ENCODE data around the gene ZACN.
"Not testable (repeated sequence)": the region's sequence is repeated elsewhere in the genome, so short reads cannot be mapped to it uniquely, and the experiment has no call there.

The ZACN gene

GRCh38 chr17:76078860-76079534 lies at the start of gene ZACN:
ZACN (plus strand) TSS chr17:76079182; CDS start chr17:76079265, 83 bp downstream.
- no peak for DNase-seq (ENCODE audit: low read depth in 2 of 2)

- no peak for DNase-seq (ENCODE audit: low read depth in 2 of 2)
Measured at GRCh38 chr17:76032073-76032779, 46.8 kb upstream of the ZACN start.

GRCh38 chr17:76032780-76033108 lies 46.2 kb upstream of the ZACN start:
- DNase-seq (ENCODE audit: low read depth in 2 of 2) = no peak

- DNase-seq (ENCODE audit: low read depth in 2 of 2) = no peak
Measured at GRCh38 chr17:76033139-76033538, 45.8 kb upstream of the ZACN start.

GRCh38 chr17:76034428-76035350 lies 44.3 kb upstream of the ZACN start:
- no peak for DNase-seq (ENCODE audit: low read depth in 2 of 2)

- no peak for DNase-seq (ENCODE audit: low read depth in 2 of 2)
Measured at GRCh38 chr17:76036497-76037261, 42.3 kb upstream of the ZACN start.

GRCh38 chr17:76038050-76038449 lies 40.9 kb upstream of the ZACN start:
- DNase-seq (ENCODE audit: low read depth in 2 of 2) = no peak

- DNase-seq (ENCODE audit: low read depth in 2 of 2) = no peak
Measured at GRCh38 chr17:76039121-76039520, 39.9 kb upstream of the ZACN start.

GRCh38 chr17:76040376-76040775 lies 38.6 kb upstream of the ZACN start:
- no peak for DNase-seq (ENCODE audit: low read depth in 2 of 2)

GRCh38 chr17:76042868-76043267 lies 36.1 kb upstream of the ZACN start:
- not testable (repeated sequence) for DNase-seq (ENCODE audit: low read depth in 2 of 2)

GRCh38 chr17:76044475-76045007 lies 34.4 kb upstream of the ZACN start:
- not testable (repeated sequence) for DNase-seq (ENCODE audit: low read depth in 2 of 2)

GRCh38 chr17:76046064-76046463 lies 32.9 kb upstream of the ZACN start:
- DNase-seq (ENCODE audit: low read depth in 2 of 2) = no peak

GRCh38 chr17:76048025-76048605 lies 30.9 kb upstream of the ZACN start:
- no peak for DNase-seq (ENCODE audit: low read depth in 2 of 2)

GRCh38 chr17:76048711-76049110 lies 30.3 kb upstream of the ZACN start:
- no peak for DNase-seq (ENCODE audit: low read depth in 2 of 2)

GRCh38 chr17:76049239-76049638 lies 29.7 kb upstream of the ZACN start:
- no peak for DNase-seq (ENCODE audit: low read depth in 2 of 2)

GRCh38 chr17:76049836-76050537 lies 29.0 kb upstream of the ZACN start:
- no peak for DNase-seq (ENCODE audit: low read depth in 2 of 2)

- DNase-seq (ENCODE audit: low read depth in 2 of 2) = no peak
Measured at GRCh38 chr17:76050538-76051467, 28.2 kb upstream of the ZACN start.

GRCh38 chr17:76051561-76051960 lies 27.4 kb upstream of the ZACN start:
- no peak for DNase-seq (ENCODE audit: low read depth in 2 of 2)
